K562 (cell line): ENCODE data around the gene EFNA2. TPM values are rescaled to one million over a fixed set of nuclear protein-coding genes. Genes with fewer than 3 reads are reported as not detected.

Experiments used
- ATAC-seq: fragments of 200-7000 bp; cut with Tn5 transposase; 3 replicates; pipeline ENCODE4 v1.9.1; 2020; ENCODE audit warnings: moderate library complexity
- BruUV-seq: library from RNA; stranded (reverse); fragments of 400-500 nt; replicated peaks from 2 replicates; lab custom pipeline; 2021; lab: Mats Ljungman, UMichigan
- CTCF ChIA-PET: fragments of 300-600 bp; formaldehyde crosslinking; extraction: SDS; loops from one replicate; lab custom pipeline; 2021; ENCODE audit warnings: low intra/inter-chr PET ratio; lab: Yijun Ruan, JAX
- POLR2A ChIA-PET: fragments of 300-600, 350-650 bp; sonication (Branson Sonifier 250); formaldehyde crosslinking; extraction: SDS; loops from one replicate; lab custom pipeline; 2021; ENCODE audit warnings: antibody characterized with exemption, inconsistent platforms; lab: Yijun Ruan, JAX
- DNase-seq, 4 experiments: peaks; one replicate each; pipeline versions ENCODE4 v3.0.0 to v3.0.0-alpha.2; 2011 to 2018; ENCODE audit warnings: low spot score in 3 of 4, mixed read lengths in 3 of 4; ENCODE audit errors: extremely low read depth in 1 of 4
- FAIRE-seq: peaks from 2 replicates; lab custom pipeline; 2011; peaks lifted over from hg19 to GRCh38; lab: Jason Lieb, UNC
- H2AFZ ChIP-seq: 2 replicates; pipeline ENCODE4 v1.6.0; 2011; ENCODE audit warnings: low read depth, low read length, control low read depth, inconsistent platforms
- H3K27ac ChIP-seq: fragments of 200-600 bp; 3 replicates; pipeline ENCODE4 v1.8.0; 2011; ENCODE audit warnings: low read depth, mild to moderate bottlenecking, control low read depth, inconsistent platforms, low read length, moderate library complexity, mixed read lengths; ENCODE audit errors: extremely low read depth
- H3K27me3 ChIP-seq, 2 experiments: fragments of 300-600 bp in 1 of 2; 2 replicates in 1 of 2; 3 replicates in 1 of 2; pipeline versions ENCODE4 v1.6.0 to v1.8.0; 2011; ENCODE audit warnings: inconsistent platforms in 2 of 2, low read length in 2 of 2, mild to moderate bottlenecking in 1 of 2, mixed read lengths in 1 of 2, moderate library complexity in 1 of 2; ENCODE audit not compliant: control insufficient read depth in 2 of 2, insufficient read depth in 2 of 2
- H3K36me3 ChIP-seq: fragments of 300-600 bp; 3 replicates; pipeline ENCODE4 v1.8.0; 2011; ENCODE audit warnings: mild to moderate bottlenecking, low read length, inconsistent platforms; ENCODE audit not compliant: control insufficient read depth, insufficient read depth
- H3K4me1 ChIP-seq, 2 experiments: fragments of 200-600 bp in 1 of 2; replicated peaks in 1 of 2; 2 replicates in 1 of 2; 3 replicates in 1 of 2; pipeline versions ENCODE4 v1.5.1 to v1.8.0; 2011; ENCODE audit warnings: inconsistent platforms in 2 of 2, low read length in 2 of 2, mild to moderate bottlenecking in 1 of 2, mixed read lengths in 1 of 2, moderate library complexity in 1 of 2; ENCODE audit not compliant: control insufficient read depth in 2 of 2, insufficient read depth in 2 of 2
- H3K4me2 ChIP-seq: 2 replicates; pipeline ENCODE4 v1.6.1; 2011; ENCODE audit warnings: low read length, control low read depth, inconsistent platforms, mixed read lengths; ENCODE audit not compliant: insufficient read depth
- H3K4me3 ChIP-seq: fragments of 200-600 bp; sonication (generic), shearing (Covaris generic); 2 replicates; pipeline ENCODE4 v1.5.1; 2016; ENCODE audit warnings: control low read depth, inconsistent platforms
- H3K79me2 ChIP-seq: fragments of 200-600 bp; 3 replicates; pipeline ENCODE4 v1.8.0; 2011; ENCODE audit warnings: low read length, inconsistent platforms; ENCODE audit not compliant: control insufficient read depth, insufficient read depth
- H3K9ac ChIP-seq, 2 experiments: 2 replicates each; pipeline versions ENCODE4 v1.6.0 to v1.6.1; 2011; ENCODE audit warnings: low read depth in 2 of 2, low read length in 2 of 2, control low read depth in 1 of 2, inconsistent platforms in 1 of 2, mild to moderate bottlenecking in 1 of 2, mixed read lengths in 1 of 2; ENCODE audit not compliant: insufficient read depth in 1 of 2
- H3K9me1 ChIP-seq: one replicate; pipeline ENCODE4 v1.6.0; 2011; ENCODE audit warnings: inconsistent platforms, mild to moderate bottlenecking, low read length, moderate library complexity; ENCODE audit not compliant: control insufficient read depth, insufficient read depth
- H3K9me3 ChIP-seq: replicated peaks from 2 replicates; pipeline ENCODE4 v1.5.1; 2011; ENCODE audit warnings: low read depth, low read length, inconsistent platforms; ENCODE audit not compliant: control insufficient read depth, insufficient read depth
- H4K20me1 ChIP-seq: replicated peaks from 2 replicates; pipeline ENCODE4 v1.6.1; 2011; ENCODE audit warnings: low read length, inconsistent platforms, mixed read lengths; ENCODE audit not compliant: control insufficient read depth, insufficient read depth
- ARID3B ChIP-seq: fragments of 250-450 bp; sonication (Bioruptor Pico); IDR thresholded peaks from 2 replicates; pipeline ENCODE4 v1.4.0; 2020; ENCODE audit warnings: borderline replicate concordance
- BRF1 ChIP-seq: IDR thresholded peaks from 3 replicates; pipeline ENCODE4 v1.6.1; 2011; ENCODE audit warnings: borderline replicate concordance, mild to moderate bottlenecking; ENCODE audit not compliant: insufficient read length; ENCODE audit errors: extremely low read depth
- CBX2 ChIP-seq: fragments of 200-600 bp; sonication (generic); IDR thresholded peaks from one replicate; pipeline ENCODE4 v1.6.1; 2012; ENCODE audit warnings: mild to moderate bottlenecking, low read length, inconsistent platforms; ENCODE audit not compliant: insufficient read depth, poor library complexity, severe bottlenecking
- CEBPG ChIP-seq, 3 experiments: fragments of 200-800 bp in 1 of 3; sonication (Bioruptor generic) in 1 of 3; sonication (generic) in 1 of 3; formaldehyde crosslinking in 1 of 3; IDR thresholded peaks in 2 of 3; conservative IDR thresholded peaks in 1 of 3; 2 replicates each; pipeline versions ENCODE4 v1.6.1 to v1.8.0; 2016 to 2022; ENCODE audit warnings: missing compliant biosample characterization in 2 of 3, missing genetic modification characterization in 2 of 3, mild to moderate bottlenecking in 1 of 3, missing genetic modification reagents in 1 of 3
- EP400 ChIP-seq: fragments of 450-650 bp; IDR thresholded peaks from 2 replicates; pipeline ENCODE4 v1.6.1; 2017; ENCODE audit warnings: antibody characterized with exemption, mild to moderate bottlenecking, moderate library complexity
- EWSR1 ChIP-seq: fragments of 450-650 bp; IDR thresholded peaks from 2 replicates; pipeline ENCODE4 v1.6.1; 2018; ENCODE audit warnings: borderline replicate concordance, mild to moderate bottlenecking, low read depth, moderate library complexity; ENCODE audit not compliant: partially characterized antibody
- GTF3C2 ChIP-seq: IDR thresholded peaks from 3 replicates; pipeline ENCODE4 v1.6.1; 2011; ENCODE audit warnings: borderline replicate concordance, mild to moderate bottlenecking, moderate library complexity; ENCODE audit not compliant: insufficient read length; ENCODE audit errors: extremely low read depth
- HDGF ChIP-seq: fragments of 450-650 bp; IDR thresholded peaks from 2 replicates; pipeline ENCODE4 v1.6.1; 2016
- HMGN3 ChIP-seq: IDR thresholded peaks from 2 replicates; pipeline ENCODE4 v1.6.1; 2011; ENCODE audit warnings: borderline replicate concordance, low read depth, mild to moderate bottlenecking, mixed read lengths, low read length; ENCODE audit not compliant: insufficient read length; ENCODE audit errors: extremely low read depth
- MBD2 ChIP-seq: sonication (generic); IDR thresholded peaks from 2 replicates; pipeline ENCODE4 v1.6.1; 2016; ENCODE audit warnings: low read depth, borderline replicate concordance
- MCM5 ChIP-seq: fragments of 450-650 bp; IDR thresholded peaks from 2 replicates; pipeline ENCODE4 v1.6.1; 2016; ENCODE audit warnings: low read depth
- SMARCA5 ChIP-seq: fragments of 450-650 bp; IDR thresholded peaks from 2 replicates; pipeline ENCODE4 v1.6.1; 2016
- SUPT5H ChIP-seq: fragments of 450-650 bp; IDR thresholded peaks from 2 replicates; pipeline ENCODE4 v1.6.1; 2016
- TEAD4 ChIP-seq, 2 experiments: sonication (generic) in 1 of 2; formaldehyde crosslinking in 1 of 2; IDR thresholded peaks; 2 replicates each; pipeline versions ENCODE4 v1.6.1 to v1.8.0; 2012 to 2022; ENCODE audit warnings: borderline replicate concordance in 1 of 2, inconsistent platforms in 1 of 2, low read length in 1 of 2, mild to moderate bottlenecking in 1 of 2, missing genetic modification reagents in 1 of 2
- WHSC1 ChIP-seq: IDR thresholded peaks from one replicate; pipeline ENCODE4 v1.6.1; 2012; ENCODE audit warnings: low read length, control low read depth, inconsistent platforms
- YBX1 ChIP-seq: fragments of 450-650 bp; IDR thresholded peaks from 2 replicates; pipeline ENCODE4 v1.7.1; 2016; ENCODE audit warnings: mild to moderate bottlenecking
- WGBS: fragments of 100-300 bp; shearing (Covaris generic); methylation state at CpG from one replicate; pipeline ENCODE4 v1.1.6; 2016; ENCODE audit warnings: low coverage, mixed read lengths; ENCODE audit not compliant: insufficient coverage; ENCODE audit errors: missing lambda C conversion rate; 5-methylcytosine and 5-hydroxymethylcytosine counted together
- in situ Hi-C: fragments of 300-500 bp; cut with MboI; formaldehyde crosslinking; loops from 4 replicates; pipeline ENCODE4 v1.15.0; 2018; ENCODE audit warnings: inconsistent platforms, mixed read lengths
- intact Hi-C: fragments of 100-400 bp; cut with micrococcal nuclease; formaldehyde crosslinking; loops from 2 replicates; pipeline ENCODE4 v1.14.2; 2022
- polyA plus RNA-seq, 8 experiments: library from polyadenylated mRNA; depleted of rRNA in 4 of 8; stranded (reverse) in 5 of 8; unstranded in 3 of 8; fragments of >200 nt; fragmentation: Nextera tagmentation in 2 of 8; fragmentation: Illumina TruSeq in 1 of 8; extraction: Ambion mirVana in 2 of 8; extraction: Trizol in 1 of 8; gene quantifications; 2 replicates each; pipeline versions ENCODE4 v1.2.1 to v1.2.3, GENCODE V29; 2011 to 2014; ENCODE audit warnings: inconsistent platforms in 1 of 8, missing spikeins in 1 of 8
- total RNA-seq, 7 experiments: library from RNA; depleted of rRNA in 6 of 7; stranded (reverse); fragments of >200 nt in 6 of 7; fragmentation: Illumina TruSeq in 2 of 7; extraction: Trizol in 2 of 7; gene quantifications; 2 replicates each; pipeline versions ENCODE4 v1.2.1 to v1.2.3, GENCODE V29; 2011 to 2021; ENCODE audit warnings: low replicate concordance in 1 of 7

EFNA2 gene
- total and polyA plus RNA-seq, 9 of the 15 experiments (the other 6 are each of a cell fraction or from before 2014, with no cell fraction given) = 0.11 to 0.44 (median 0.15) TPM; not detected in 6

GRCh38 chr19:1279782-1280341 is 5.8 kb upstream of the EFNA2 start:
- 34% methylated on average over 9 of the region's 10 CpGs for WGBS
- H3K27ac ChIP-seq = no peak overlapping the region
- no peaks in the 10 kb centered on the region for H3K9me3 ChIP-seq
- DNase-seq (peak; percentile 65 to 92 (median 74)), ATAC-seq (peak; percentile 59), FAIRE-seq (peak; percentile 94)
- H2AFZ ChIP-seq = no peak overlapping the region
- peaks cover 44% of the 10 kb centered on the region; the same call in 2 of the 3 replicates for H3K36me3 ChIP-seq
- no peak overlapping the region for H3K4me3 ChIP-seq
- H3K79me2 ChIP-seq = peaks cover 21% of the 10 kb centered on the region
- H3K4me1 ChIP-seq = peaks cover 11 to 81% of the 10 kb centered on the region in 2 experiments; a peak in 3 of 5 replicates
- 0 out of 4 replicates have a peak overlapping the region, but pooled peaks of 1 of the 2 experiments have one; percentile 11 for H3K9ac ChIP-seq
- H3K27me3 ChIP-seq = peaks cover 4 to 5% of the 10 kb centered on the region in 2 experiments; a peak in 3 of 5 replicates
- ChIA-PET POLR2A (interaction anchor here (0.6 to 2.4 kb wide), 4 partner anchors 11 to 374 kb away, joined by 3 to 21 read pairs (median 3); partner anchors contain the start of gene CIRBP), CTCF (interaction anchor here (0.6 to 1.5 kb wide), 2 partner anchors 92 to 96 kb away, joined by 5 to 7 read pairs; no protein-coding TSS in a partner anchor)
- in situ Hi-C loops = loop anchor here (5.0 kb wide), 1 partner anchor 102 kb away; the partner anchor contains the start of gene NDUFS7
- intact Hi-C loops = loop anchor here (1.0 to 10.0 kb wide), 2 partner anchors 92 to 165 kb away; no protein-coding TSS in a partner anchor
- H3K9me1 ChIP-seq = no peaks in the 10 kb centered on the region
- H3K4me2 ChIP-seq = no peak overlapping the region
- H4K20me1 ChIP-seq = peaks cover 16% of the 10 kb centered on the region
- no TSS peak for BruUV-seq
- TF ChIP-seq MCM5 (no peak), SUPT5H (no peak), EP400 (no peak), YBX1 (no peak), GTF3C2 (peak; percentile 76), ARID3B (CRISPR knock-in tag) (no peak), HMGN3 (peak; percentile 32), EWSR1 (no peak), CEBPG (CRISPR knock-in tag; IDR thresholded peaks at IDR 0.05) (no peak), CEBPG (tag; conservative IDR thresholded peaks at IDR 0.05 in 1 of 2, IDR thresholded peaks at IDR 0.05 in 1 of 2) (no peak), HDGF (0 out of 2 replicates have a peak, but pooled peaks have one; percentile 70), TEAD4 (IDR thresholded peaks at IDR 0.05; ENCODE audit: low read length) (no peak), TEAD4 (CRISPR knock-in tag; IDR thresholded peaks at IDR 0.05; ENCODE audit: borderline replicate concordance) (no peak), MBD2 (no peak), CBX2 (no peak), BRF1 (no peak), SMARCA5 (peak; percentile 99), WHSC1 (no peak)
